Endothelial cell (in vitro differentiated cells): ENCODE data around the gene DYSF. TPM values are rescaled to one million over a fixed set of nuclear protein-coding genes. Genes with fewer than 3 reads are reported as not detected.

Experiments
- DNase-seq: peaks from one replicate; pipeline ENCODE4 v3.0.0; 2021; ENCODE audit warnings: low spot score
- H3K27ac Mint-ChIP-seq: one replicate; pipeline ENCODE4 v1.8.0; 2021; ENCODE audit warnings: mixed read lengths, inconsistent platforms; ENCODE audit not compliant: unreplicated experiment
- H3K27me3 Mint-ChIP-seq: one replicate; pipeline ENCODE4 v1.8.0; 2021; ENCODE audit warnings: mild to moderate bottlenecking, moderate library complexity, mixed read lengths, inconsistent platforms; ENCODE audit not compliant: unreplicated experiment
- H3K36me3 Mint-ChIP-seq: one replicate; pipeline ENCODE4 v1.8.0; 2021; ENCODE audit warnings: mild to moderate bottlenecking, low read depth, mixed read lengths, inconsistent platforms; ENCODE audit not compliant: unreplicated experiment
- H3K4me1 Mint-ChIP-seq: one replicate; pipeline ENCODE4 v1.8.0; 2021; ENCODE audit warnings: mild to moderate bottlenecking, mixed read lengths, inconsistent platforms; ENCODE audit not compliant: unreplicated experiment
- H3K4me3 Mint-ChIP-seq: one replicate; pipeline ENCODE4 v1.8.0; 2021; ENCODE audit warnings: mild to moderate bottlenecking, mixed read lengths, inconsistent platforms; ENCODE audit not compliant: unreplicated experiment
- H3K9me3 Mint-ChIP-seq: one replicate; pipeline ENCODE4 v1.8.0; 2021; ENCODE audit warnings: mixed read lengths, inconsistent platforms; ENCODE audit not compliant: unreplicated experiment
- total RNA-seq: library from RNA; stranded (reverse); fragmentation: NEBNext Ultra II Directional; extraction: Animal tissue kit (Norgen Biotek cat#: 25700); gene quantifications from one replicate; pipeline ENCODE4 v1.2.1, GENCODE V29; 2021; ENCODE audit not compliant: unreplicated experiment
- TF ChIP-seq, protein P1 (sequence below): fragments of 200-600 bp; sonication (generic); IDR thresholded peaks from one replicate; pipeline ENCODE4 v1.5.0; 2021; ENCODE audit warnings: antibody characterized with exemption; ENCODE audit not compliant: unreplicated experiment

Gene DYSF
- total RNA-seq, 1 donor from 2014 or later = 566 TPM

DNA sequence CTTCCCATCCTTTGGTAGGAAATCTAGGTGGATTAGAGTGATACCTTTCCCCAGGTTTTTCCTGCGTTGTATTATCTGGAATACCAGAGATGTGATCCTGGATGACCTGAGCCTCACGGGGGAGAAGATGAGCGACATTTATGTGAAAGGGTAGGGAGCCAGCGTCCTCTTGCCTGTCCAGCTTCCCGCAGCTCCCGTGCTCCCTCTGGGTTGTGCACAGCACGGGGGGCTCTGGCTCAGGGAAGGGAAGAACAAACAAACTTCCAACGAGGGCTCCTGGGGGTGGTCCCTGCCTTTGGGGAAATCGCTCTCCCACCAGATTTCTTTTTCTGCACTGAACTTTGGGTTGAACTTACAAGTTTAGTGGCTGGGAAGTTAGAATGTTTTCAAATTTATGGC lies 215.7 kb downstream of the DYSF start:
- TF ChIP-seq, protein P1, sequence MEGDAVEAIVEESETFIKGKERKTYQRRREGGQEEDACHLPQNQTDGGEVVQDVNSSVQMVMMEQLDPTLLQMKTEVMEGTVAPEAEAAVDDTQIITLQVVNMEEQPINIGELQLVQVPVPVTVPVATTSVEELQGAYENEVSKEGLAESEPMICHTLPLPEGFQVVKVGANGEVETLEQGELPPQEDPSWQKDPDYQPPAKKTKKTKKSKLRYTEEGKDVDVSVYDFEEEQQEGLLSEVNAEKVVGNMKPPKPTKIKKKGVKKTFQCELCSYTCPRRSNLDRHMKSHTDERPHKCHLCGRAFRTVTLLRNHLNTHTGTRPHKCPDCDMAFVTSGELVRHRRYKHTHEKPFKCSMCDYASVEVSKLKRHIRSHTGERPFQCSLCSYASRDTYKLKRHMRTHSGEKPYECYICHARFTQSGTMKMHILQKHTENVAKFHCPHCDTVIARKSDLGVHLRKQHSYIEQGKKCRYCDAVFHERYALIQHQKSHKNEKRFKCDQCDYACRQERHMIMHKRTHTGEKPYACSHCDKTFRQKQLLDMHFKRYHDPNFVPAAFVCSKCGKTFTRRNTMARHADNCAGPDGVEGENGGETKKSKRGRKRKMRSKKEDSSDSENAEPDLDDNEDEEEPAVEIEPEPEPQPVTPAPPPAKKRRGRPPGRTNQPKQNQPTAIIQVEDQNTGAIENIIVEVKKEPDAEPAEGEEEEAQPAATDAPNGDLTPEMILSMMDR = no peak
- H3K27me3 Mint-ChIP-seq = peaks cover 33% of the 10 kb centered on the region

DNA sequence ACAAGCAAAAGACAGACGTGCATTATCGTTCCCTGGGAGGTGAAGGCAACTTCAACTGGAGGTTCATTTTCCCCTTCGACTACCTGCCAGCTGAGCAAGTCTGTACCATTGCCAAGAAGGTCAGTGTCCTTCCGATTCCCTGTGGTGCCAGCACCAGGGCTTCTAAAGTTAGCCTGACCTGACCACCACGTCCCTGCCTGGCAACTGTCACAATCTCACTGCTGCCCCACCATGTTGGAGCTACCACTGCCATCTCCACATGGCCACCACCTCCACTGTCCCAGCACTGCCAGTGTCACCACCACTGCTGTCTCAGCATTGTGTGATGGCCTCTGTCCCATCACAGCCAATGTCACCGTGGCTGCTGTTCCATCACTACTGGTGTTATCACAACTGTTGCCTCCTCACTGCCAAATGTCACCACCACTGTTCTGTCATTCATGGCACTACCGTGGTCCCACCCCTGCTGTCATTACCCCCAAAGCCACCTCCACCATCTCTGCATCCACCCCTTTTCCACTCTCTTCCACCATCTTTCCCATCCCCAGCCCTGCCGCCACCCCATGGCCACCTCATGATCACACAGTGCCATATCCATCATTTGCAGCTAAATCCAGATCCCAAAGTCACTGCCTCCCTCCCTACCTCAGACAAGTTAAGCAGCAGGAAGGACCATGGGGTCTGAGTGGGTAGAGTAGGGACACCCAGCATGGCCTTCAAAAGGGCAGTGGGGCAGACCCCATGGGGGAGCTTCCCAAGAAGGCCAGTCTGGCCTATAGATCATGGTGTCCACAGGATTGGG lies 216.5 kb downstream of the DYSF start:
- Mint-ChIP-seq H3K9me3 (no peaks in the 10 kb centered on the region), H3K27me3 (peaks cover 35% of the 10 kb centered on the region), H3K27ac (no peak overlapping the region), H3K4me1 (no peaks in the 10 kb centered on the region), H3K36me3 (peaks cover 69% of the 10 kb centered on the region), H3K4me3 (peak overlapping the region; percentile 48)
- no peak for DNase-seq
- TF ChIP-seq, protein P1 = no peak

More for the DNA sequence above, 215.7 kb downstream of the DYSF start:
- H3K4me3 Mint-ChIP-seq = peak overlapping the region; percentile 27
- no peaks in the 10 kb centered on the region for H3K9me3 Mint-ChIP-seq
- H3K4me1 Mint-ChIP-seq = no peaks in the 10 kb centered on the region
- peaks cover 69% of the 10 kb centered on the region for H3K36me3 Mint-ChIP-seq
- H3K27ac Mint-ChIP-seq = no peak overlapping the region
- DNase-seq = no peak

DNA sequence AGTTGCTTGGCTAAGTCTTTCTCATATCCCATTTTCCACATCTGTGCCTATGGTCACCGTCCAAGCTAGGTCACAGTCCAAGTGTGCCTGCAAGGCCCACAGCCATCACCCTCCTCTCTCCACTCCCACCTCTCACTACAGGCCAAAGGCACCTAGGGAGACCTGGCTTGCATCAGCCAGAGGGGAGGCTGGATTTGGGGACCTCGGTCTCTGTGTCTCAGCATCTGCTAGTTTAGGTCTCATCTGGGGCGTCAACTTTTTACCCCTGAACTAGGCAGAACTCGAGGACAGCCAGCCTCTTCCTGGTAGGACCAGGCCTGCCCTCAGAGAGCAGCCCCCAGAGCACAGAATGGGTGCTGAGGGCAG lies 217.1 kb downstream of the DYSF start:
- Mint-ChIP-seq H3K4me3 (no peak overlapping the region), H3K9me3 (no peaks in the 10 kb centered on the region), H3K27ac (no peak overlapping the region), H3K36me3 (peaks cover 66% of the 10 kb centered on the region), H3K4me1 (no peaks in the 10 kb centered on the region), H3K27me3 (peaks cover 36% of the 10 kb centered on the region)
- TF ChIP-seq, protein P1 = no peak
- DNase-seq = no peak

DNA sequence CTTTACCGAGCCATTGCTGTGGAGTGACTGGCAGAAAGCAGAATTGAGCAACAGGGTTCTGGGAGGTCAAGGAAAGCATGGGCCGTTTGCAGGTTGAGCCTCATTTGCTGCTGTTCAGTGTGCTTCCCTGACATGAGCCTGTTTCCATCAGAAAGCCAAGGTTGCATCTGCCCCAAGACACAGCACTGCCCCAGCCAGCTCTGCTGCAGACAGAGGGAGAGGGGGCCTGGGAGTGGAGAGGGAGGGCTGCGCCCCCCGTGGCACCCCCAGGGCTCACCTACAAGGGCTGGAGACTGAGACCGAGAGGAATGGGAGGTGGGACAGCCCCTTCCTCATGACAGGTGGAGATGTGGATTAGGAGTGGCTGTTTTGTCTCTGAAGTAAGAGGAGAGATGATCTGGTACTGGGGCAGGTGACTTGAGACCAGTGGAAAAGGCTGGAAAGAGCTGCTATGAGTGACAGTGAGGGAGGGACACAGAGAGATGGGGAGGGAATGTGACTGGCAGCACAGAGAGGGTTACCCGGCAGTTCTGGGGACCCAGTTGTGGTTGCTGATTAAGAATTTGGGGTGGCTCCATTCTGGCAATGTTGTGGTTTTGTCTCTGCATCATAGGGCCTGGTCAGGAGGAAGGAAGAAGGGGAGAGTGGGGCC lies 218.0 kb downstream of the DYSF start:
- Mint-ChIP-seq H3K27ac (peak overlapping the region; percentile 36), H3K36me3 (peaks cover 60% of the 10 kb centered on the region)
- no peak for DNase-seq

More for the DNA sequence above, 218.0 kb downstream of the DYSF start:
- H3K4me3 Mint-ChIP-seq = peak overlapping the region; percentile 47
- no peaks in the 10 kb centered on the region for H3K9me3 Mint-ChIP-seq
- H3K4me1 Mint-ChIP-seq = no peaks in the 10 kb centered on the region
- peaks cover 32% of the 10 kb centered on the region for H3K27me3 Mint-ChIP-seq
- TF ChIP-seq, protein P1 = no peak
